BLaER1 treated with 17β-estradiol and CSF1 and Interleukin-3, amounts not matched to agents 10 nM and 100 nM (cell line): ENCODE data around the gene FAM25C.
"Not testable (repeated sequence)": the region's sequence is repeated elsewhere in the genome, so short reads cannot be mapped to it uniquely, and the experiment has no call there.

Experiments used
- H3K27ac ChIP-seq, 11 experiments: shearing (Covaris generic); formaldehyde crosslinking; 2 replicates each; pipeline ENCODE4 v1.8.1; 2022
- H3K27me3 ChIP-seq, 11 experiments: shearing (Covaris generic); formaldehyde crosslinking; 2 replicates each; pipeline ENCODE4 v1.8.1; 2022
- H3K36me3 ChIP-seq, 11 experiments: shearing (Covaris generic); formaldehyde crosslinking; 2 replicates each; pipeline ENCODE4 v1.8.1; 2022
- H3K4me1 ChIP-seq, 10 experiments: shearing (Covaris generic); formaldehyde crosslinking; 2 replicates each; pipeline ENCODE4 v1.8.1; 2022
- H3K4me2 ChIP-seq, 11 experiments: shearing (Covaris generic); formaldehyde crosslinking; 2 replicates each; pipeline ENCODE4 v1.8.1; 2022
- H3K4me3 ChIP-seq, 10 experiments: shearing (Covaris generic); formaldehyde crosslinking; 2 replicates each; pipeline ENCODE4 v1.8.1; 2022
- H3K9ac ChIP-seq, 11 experiments: shearing (Covaris generic); formaldehyde crosslinking; 2 replicates each; pipeline ENCODE4 v1.8.1; 2022
- H3K9me3 ChIP-seq, 11 experiments: shearing (Covaris generic); formaldehyde crosslinking; replicated peaks in 1 of 11; 2 replicates each; pipeline ENCODE4 v1.8.1; 2022
- H4K20me1 ChIP-seq, 11 experiments: shearing (Covaris generic); formaldehyde crosslinking; 2 replicates each; pipeline ENCODE4 v1.8.1; 2022

FAM25C gene

DNA sequence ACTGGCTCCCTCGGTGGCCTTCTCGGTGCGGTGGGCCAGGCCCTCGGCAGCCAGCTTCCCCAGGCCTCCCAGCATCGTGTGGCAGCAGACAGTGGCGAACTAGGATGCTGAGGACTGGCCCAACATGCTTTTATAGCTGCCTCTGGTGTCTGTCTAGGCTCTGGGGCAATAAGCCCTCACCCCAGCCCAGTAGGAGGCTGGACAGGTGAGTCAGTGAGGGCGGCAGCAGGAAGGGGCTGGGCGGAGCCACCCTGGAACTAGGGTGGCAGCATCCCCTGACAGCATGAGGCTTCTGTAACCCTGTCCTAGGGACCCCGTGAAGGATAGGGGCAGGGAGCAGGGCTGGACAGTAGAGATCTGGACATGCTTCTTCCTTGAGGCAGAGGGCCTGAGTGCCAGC, at the start of gene FAM25C:
FAM25C (minus strand) TSS at position 101 of the 400 bp plus-strand sequence; CDS start at position 75, 26 bp downstream.
- not testable (repeated sequence) for H3K27ac ChIP-seq, H3K27me3 ChIP-seq, H3K9me3 ChIP-seq, H3K36me3 ChIP-seq, H3K9ac ChIP-seq, H3K4me3 ChIP-seq, H4K20me1 ChIP-seq, H3K4me2 ChIP-seq, H3K4me1 ChIP-seq

GRCh38 chr10:48044557-48044956, 45.0 kb upstream of the FAM25C start:
- not testable (repeated sequence) for H3K4me3 ChIP-seq, H3K27me3 ChIP-seq, H3K9me3 ChIP-seq, H3K4me2 ChIP-seq, H3K4me1 ChIP-seq, H3K36me3 ChIP-seq, H3K27ac ChIP-seq, H4K20me1 ChIP-seq, H3K9ac ChIP-seq

DNA sequence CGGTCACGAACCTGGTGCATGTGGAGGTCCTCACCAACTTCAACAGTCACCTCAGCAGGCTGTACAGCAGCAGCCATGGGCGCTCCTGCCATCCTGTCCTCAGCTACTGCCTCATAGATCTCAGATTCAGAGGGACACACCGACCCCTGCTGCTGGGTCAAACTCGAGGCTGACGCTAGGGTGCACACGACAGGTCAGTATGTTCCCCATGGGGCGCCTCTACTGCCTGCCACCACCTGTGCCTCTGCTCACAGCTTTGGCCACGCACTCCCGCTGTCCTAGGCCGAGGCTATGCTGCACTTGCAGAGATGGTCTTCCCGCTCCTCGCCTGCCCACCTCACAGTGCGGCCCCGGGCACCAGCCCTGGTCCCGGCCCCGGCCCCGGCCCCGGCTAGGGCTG, 31.8 kb upstream of the FAM25C start:
- H3K9ac ChIP-seq, H4K20me1 ChIP-seq, H3K4me2 ChIP-seq, H3K4me3 ChIP-seq, H3K27ac ChIP-seq, H3K9me3 ChIP-seq, H3K4me1 ChIP-seq, H3K27me3 ChIP-seq, H3K36me3 ChIP-seq: not testable (repeated sequence)

- not testable (repeated sequence) for H4K20me1 ChIP-seq, H3K36me3 ChIP-seq
These were observed 2.7 kb upstream of the FAM25C start for GRCh38 chr10:48002306-48002705.

DNA sequence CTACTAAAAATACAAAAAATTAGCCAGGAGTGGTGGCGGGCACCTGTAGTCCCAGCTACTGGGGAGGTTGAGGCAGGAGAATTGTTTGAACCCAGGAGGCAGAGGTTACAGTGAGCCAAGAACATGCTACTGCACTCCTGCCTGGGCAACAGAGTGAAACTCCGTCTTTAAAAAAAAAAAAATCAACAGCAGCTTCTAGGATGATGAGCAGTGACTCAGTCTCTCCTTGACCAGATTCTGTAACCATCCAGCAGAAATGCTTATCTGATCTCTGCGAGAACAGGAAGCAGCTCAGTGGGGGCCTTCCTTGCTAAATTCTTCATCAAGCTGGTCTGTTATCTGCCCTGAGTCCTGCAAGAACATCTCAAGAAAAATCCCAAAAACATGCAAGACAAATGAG, 5.5 kb downstream of the FAM25C start:
- not testable (repeated sequence) for H3K9ac ChIP-seq, H3K27ac ChIP-seq, H3K9me3 ChIP-seq

More at GRCh38 chr10:48002306-48002705, 2.7 kb upstream of the FAM25C start:
- not testable (repeated sequence) for H3K4me1 ChIP-seq, H3K9me3 ChIP-seq, H3K4me2 ChIP-seq, H3K27me3 ChIP-seq, H3K27ac ChIP-seq, H3K9ac ChIP-seq, H3K4me3 ChIP-seq

DNA sequence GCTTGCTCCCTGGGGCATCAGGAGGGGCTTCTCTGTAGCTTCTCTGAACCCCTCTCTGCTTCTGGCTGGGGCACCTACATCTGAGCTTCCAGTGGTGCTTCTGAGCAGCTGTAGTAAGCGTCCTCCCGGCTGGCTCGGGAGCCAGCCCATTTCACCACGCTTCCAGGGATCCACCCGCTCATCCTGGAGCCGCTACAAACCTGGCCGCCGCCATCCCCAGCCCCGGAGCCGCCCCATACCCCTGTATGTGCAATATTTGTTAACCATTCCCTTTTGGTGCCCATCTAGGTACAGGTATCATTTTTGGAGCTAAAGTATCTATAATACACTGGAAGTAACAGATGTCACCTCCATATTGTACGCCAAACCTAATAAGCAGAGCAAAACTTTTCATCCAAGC, 7.0 kb downstream of the FAM25C start:
- not testable (repeated sequence) for H3K27me3 ChIP-seq, H3K4me3 ChIP-seq, H3K27ac ChIP-seq, H3K9ac ChIP-seq, H4K20me1 ChIP-seq, H3K36me3 ChIP-seq, H3K9me3 ChIP-seq, H3K4me1 ChIP-seq, H3K4me2 ChIP-seq

More for the DNA sequence above, 5.5 kb downstream of the FAM25C start:
- H3K27me3 ChIP-seq, H3K4me2 ChIP-seq, H4K20me1 ChIP-seq, H3K36me3 ChIP-seq, H3K4me3 ChIP-seq, H3K4me1 ChIP-seq: not testable (repeated sequence)

DNA sequence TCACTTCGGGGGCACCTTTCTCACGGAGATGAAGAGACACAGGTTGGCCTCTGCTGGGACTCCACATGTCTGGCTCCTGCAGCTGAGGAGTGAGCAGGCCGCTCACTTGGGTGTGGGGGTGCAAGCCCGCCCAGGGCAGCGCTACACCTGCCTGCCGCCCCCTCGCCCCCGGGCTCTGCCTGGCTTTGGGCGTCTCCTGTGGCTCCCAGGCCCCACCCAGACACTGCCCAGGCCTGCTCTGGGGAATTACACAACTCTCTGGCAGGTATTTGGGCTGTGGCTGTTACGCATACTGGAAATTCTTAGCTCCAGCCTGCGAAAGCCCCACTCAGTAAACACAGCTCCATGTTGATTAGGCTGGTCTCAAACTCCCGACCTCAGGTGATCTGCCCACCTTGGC, 7.9 kb downstream of the FAM25C start:
- H3K4me3 ChIP-seq, H4K20me1 ChIP-seq, H3K4me1 ChIP-seq, H3K36me3 ChIP-seq, H3K4me2 ChIP-seq, H3K27ac ChIP-seq, H3K27me3 ChIP-seq, H3K9ac ChIP-seq, H3K9me3 ChIP-seq: not testable (repeated sequence)

DNA sequence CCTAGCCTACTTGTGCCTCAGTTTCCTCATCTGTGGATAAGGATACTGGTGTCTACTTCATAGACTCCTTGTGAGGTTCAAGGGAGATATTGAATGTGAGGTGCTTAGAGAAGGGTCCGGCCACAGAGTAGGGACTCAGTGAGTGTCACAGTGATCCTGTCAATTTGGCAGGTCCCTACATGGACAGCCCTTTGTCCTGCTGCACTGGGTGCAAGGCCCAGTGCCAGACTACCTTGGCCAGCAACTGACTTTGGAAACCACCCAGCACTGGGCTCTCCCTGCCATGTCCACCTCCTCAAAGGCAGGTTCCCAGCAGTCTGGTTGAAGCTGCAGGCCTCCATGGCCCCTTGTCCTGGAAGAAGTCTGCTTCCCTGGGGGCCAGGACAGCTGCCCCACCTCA, 9.5 kb downstream of the FAM25C start:
- H3K27me3 ChIP-seq, H3K4me3 ChIP-seq, H3K27ac ChIP-seq, H3K9me3 ChIP-seq, H4K20me1 ChIP-seq, H3K4me1 ChIP-seq, H3K4me2 ChIP-seq, H3K36me3 ChIP-seq, H3K9ac ChIP-seq: not testable (repeated sequence)

- H3K27me3 ChIP-seq, H3K4me1 ChIP-seq, H3K4me2 ChIP-seq, H3K36me3 ChIP-seq, H3K4me3 ChIP-seq, H3K27ac ChIP-seq, H3K9me3 ChIP-seq, H4K20me1 ChIP-seq, H3K9ac ChIP-seq: not testable (repeated sequence)
These were observed 10.0 kb downstream of the FAM25C start for GRCh38 chr10:47989542-47989950.

- not testable (repeated sequence) for H3K4me2 ChIP-seq, H3K27ac ChIP-seq, H4K20me1 ChIP-seq, H3K9me3 ChIP-seq, H3K9ac ChIP-seq, H3K4me3 ChIP-seq, H3K4me1 ChIP-seq, H3K27me3 ChIP-seq, H3K36me3 ChIP-seq
These were observed 10.7 kb downstream of the FAM25C start for GRCh38 chr10:47988718-47989541.

- not testable (repeated sequence) for H3K27me3 ChIP-seq, H3K4me2 ChIP-seq, H3K9ac ChIP-seq, H4K20me1 ChIP-seq, H3K4me1 ChIP-seq, H3K27ac ChIP-seq, H3K36me3 ChIP-seq, H3K9me3 ChIP-seq, H3K4me3 ChIP-seq
These were observed 11.6 kb downstream of the FAM25C start for GRCh38 chr10:47987952-47988351.

- H3K4me1 ChIP-seq, H3K4me2 ChIP-seq: not testable (repeated sequence)
These were observed 13.0 kb downstream of the FAM25C start for GRCh38 chr10:47986413-47987230.

DNA sequence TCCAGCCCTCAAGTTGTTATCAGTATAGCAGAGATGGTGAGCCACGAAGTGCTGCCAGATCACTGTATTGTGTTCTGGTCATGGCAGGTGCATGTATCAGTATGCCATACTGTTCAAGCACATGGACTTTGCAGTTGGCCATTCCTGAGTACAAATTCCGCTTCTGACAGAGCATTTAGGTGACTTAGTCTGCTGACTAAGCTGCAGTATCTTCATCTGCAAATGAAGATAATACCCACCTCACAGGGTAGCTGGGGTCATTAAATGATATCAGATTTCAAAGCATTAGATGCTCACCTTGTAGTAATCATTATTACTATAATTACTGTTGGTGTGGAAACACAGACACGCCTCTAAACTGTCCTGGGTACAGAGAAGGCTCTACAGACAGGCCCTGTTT, 24.2 kb downstream of the FAM25C start:
- H3K4me3 ChIP-seq, H3K9me3 ChIP-seq: not testable (repeated sequence)

More at GRCh38 chr10:47986413-47987230, 13.0 kb downstream of the FAM25C start:
- not testable (repeated sequence) for H3K36me3 ChIP-seq, H3K4me3 ChIP-seq, H3K27me3 ChIP-seq, H3K9ac ChIP-seq, H3K27ac ChIP-seq, H4K20me1 ChIP-seq, H3K9me3 ChIP-seq

DNA sequence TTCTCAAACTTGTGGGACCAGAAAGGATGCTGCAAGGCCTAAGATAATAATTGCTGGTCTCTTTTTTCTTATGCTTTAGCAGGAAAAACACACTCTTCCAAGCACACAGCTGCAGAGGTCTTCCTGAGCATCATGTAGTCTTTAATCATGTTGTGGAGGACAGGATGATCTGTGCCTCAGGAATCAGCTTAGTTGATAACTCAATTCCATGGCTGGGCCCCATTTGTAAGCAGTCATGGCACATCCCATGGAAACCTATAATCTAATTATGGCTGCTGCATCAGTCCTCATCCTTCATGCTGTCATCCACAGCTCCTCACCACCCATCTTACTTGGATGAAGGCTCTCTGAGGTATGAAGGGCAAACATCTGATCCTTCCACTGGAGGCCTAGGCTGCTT, 26.5 kb downstream of the FAM25C start:
- H3K9me3 ChIP-seq, H3K27me3 ChIP-seq, H3K4me3 ChIP-seq, H3K9ac ChIP-seq, H3K4me2 ChIP-seq, H3K27ac ChIP-seq, H4K20me1 ChIP-seq, H3K36me3 ChIP-seq, H3K4me1 ChIP-seq: not testable (repeated sequence)

More for the DNA sequence above, 24.2 kb downstream of the FAM25C start:
- H3K9ac ChIP-seq, H4K20me1 ChIP-seq, H3K27ac ChIP-seq, H3K4me2 ChIP-seq, H3K27me3 ChIP-seq, H3K36me3 ChIP-seq, H3K4me1 ChIP-seq: not testable (repeated sequence)
